OCI-LY3 (cell line): ENCODE data around the gene GPBP1.

ENCODE experiments used
- H2AFZ ChIP-seq: fragments of 200-600, 300-600 bp; shearing (Covaris generic); 2 replicates; pipeline ENCODE4 v1.6.0; 2014; ENCODE audit warnings: antibody characterized with exemption, low read depth, low read length
- H3K27ac ChIP-seq: fragments of 200-600, 300-600 bp; sonication (generic); 2 replicates; pipeline ENCODE4 v1.5.1; 2014; ENCODE audit warnings: mild to moderate bottlenecking, low read length, moderate library complexity, mixed read lengths
- H3K27me3 ChIP-seq: fragments of 200-600, 300-600 bp; sonication (generic); 2 replicates; pipeline ENCODE4 v1.6.1; 2014; ENCODE audit warnings: low read depth, low read length, mixed read lengths
- H3K36me3 ChIP-seq: fragments of 200-600, 300-600 bp; sonication (generic); replicated peaks from 2 replicates; pipeline ENCODE3; 2014; ENCODE audit warnings: low read depth, low read length, mixed read lengths
- H3K4me1 ChIP-seq: fragments of 300-600, 200-600 bp; sonication (generic); 2 replicates; pipeline ENCODE4 v1.6.1; 2014; ENCODE audit warnings: low read length, mixed read lengths
- H3K4me2 ChIP-seq: fragments of 200-600, 300-600 bp; sonication (generic); 2 replicates; pipeline ENCODE4 v1.6.1; 2014; ENCODE audit warnings: low read length, mixed read lengths
- H3K4me3 ChIP-seq: fragments of 300-600, 200-600 bp; sonication (generic); 2 replicates; pipeline ENCODE4 v1.5.1; 2014; ENCODE audit warnings: antibody characterized with exemption, mild to moderate bottlenecking, low read length, moderate library complexity
- H3K79me2 ChIP-seq: fragments of 300-600, 200-600 bp; shearing (Covaris generic); 2 replicates; pipeline ENCODE4 v1.6.1; 2014; ENCODE audit warnings: mild to moderate bottlenecking, low read length, mixed read lengths
- H3K9ac ChIP-seq: fragments of 300-600, 200-600 bp; shearing (Covaris generic); 2 replicates; pipeline ENCODE4 v1.6.0; 2014; ENCODE audit warnings: mild to moderate bottlenecking, low read length, moderate library complexity
- H3K9me3 ChIP-seq: fragments of 200-600, 300-600 bp; shearing (Covaris generic); 2 replicates; pipeline ENCODE4 v1.6.1; 2014; ENCODE audit warnings: low read length, mixed read lengths; ENCODE audit not compliant: insufficient read depth
- H4K20me1 ChIP-seq: fragments of 200-600, 300-600 bp; sonication (generic); 2 replicates; pipeline ENCODE4 v1.6.1; 2016; ENCODE audit warnings: low read length, mixed read lengths; ENCODE audit not compliant: insufficient read depth
- CTCF ChIP-seq: fragments of 200-600, 300-600 bp; sonication (generic); IDR thresholded peaks from 2 replicates; pipeline ENCODE4 v1.5.1; 2014; ENCODE audit warnings: antibody characterized with exemption, low read length, low read depth
- EZH2phosphoT487 ChIP-seq: fragments of 200-600 bp; shearing (Covaris generic); IDR thresholded peaks from 2 replicates; pipeline ENCODE4 v1.6.1; 2018; ENCODE audit warnings: antibody characterized with exemption, mixed run types, low read depth

The GPBP1 gene

GRCh38 chr5:57225553-57225952, 51.7 kb downstream of the GPBP1 start:
- no peaks in the 10 kb centered on the region for H3K27me3 ChIP-seq
- TF ChIP-seq EZH2phosphoT487 (no peak), CTCF (no peak)
- H4K20me1 ChIP-seq, result peaks cover 59% of the 10 kb centered on the region
- no peak overlapping the region for H2AFZ ChIP-seq
- H3K27ac ChIP-seq, result no peak overlapping the region
- no peak overlapping the region for H3K4me3 ChIP-seq
- peaks cover 15% of the 10 kb centered on the region for H3K36me3 ChIP-seq
- H3K9me3 ChIP-seq, result no peaks in the 10 kb centered on the region
- peaks cover 95% of the 10 kb centered on the region for H3K79me2 ChIP-seq
- H3K4me1 ChIP-seq, result 0 out of 2 replicates have a peak, but pooled peaks cover 3% of the 10 kb centered on the region
- no peak overlapping the region for H3K9ac ChIP-seq
- no peak overlapping the region for H3K4me2 ChIP-seq

GRCh38 chr5:57229313-57229712, 55.5 kb downstream of the GPBP1 start:
- Histone ChIP-seq H3K36me3 (peaks cover 41% of the 10 kb centered on the region), H3K9ac (no peak overlapping the region), H3K27ac (no peak overlapping the region), H3K27me3 (no peaks in the 10 kb centered on the region), H3K79me2 (peaks cover 90% of the 10 kb centered on the region), H3K9me3 (no peaks in the 10 kb centered on the region), H3K4me3 (no peak overlapping the region), H4K20me1 (peaks cover 36% of the 10 kb centered on the region), H3K4me1 (no peaks in the 10 kb centered on the region), H3K4me2 (no peak overlapping the region), H2AFZ (no peak overlapping the region)
- TF ChIP-seq EZH2phosphoT487, result no peak
- TF ChIP-seq CTCF, result no peak

GRCh38 chr5:57231607-57232006, 57.7 kb downstream of the GPBP1 start:
- H3K79me2 ChIP-seq, result peaks cover 80% of the 10 kb centered on the region
- H3K27me3 ChIP-seq, result no peaks in the 10 kb centered on the region
- peaks cover 43% of the 10 kb centered on the region for H3K36me3 ChIP-seq
- H3K4me3 ChIP-seq, result no peak overlapping the region
- no peak overlapping the region for H3K27ac ChIP-seq
- H3K9me3 ChIP-seq, result no peaks in the 10 kb centered on the region
- H3K4me2 ChIP-seq, result no peak overlapping the region
- H4K20me1 ChIP-seq, result peaks cover 20% of the 10 kb centered on the region
- H3K9ac ChIP-seq, result no peak overlapping the region
- H3K4me1 ChIP-seq, result no peaks in the 10 kb centered on the region
- TF ChIP-seq CTCF (no peak), EZH2phosphoT487 (no peak)
- H2AFZ ChIP-seq, result no peak overlapping the region

- no peak overlapping the region for H3K27ac ChIP-seq
- no peak overlapping the region for H3K9ac ChIP-seq
- no peak overlapping the region for H3K4me2 ChIP-seq
- TF ChIP-seq EZH2phosphoT487, result no peak
- TF ChIP-seq CTCF, result no peak
- no peak overlapping the region for H2AFZ ChIP-seq
- H3K36me3 ChIP-seq, result peaks cover 42% of the 10 kb centered on the region
- H3K9me3 ChIP-seq, result no peaks in the 10 kb centered on the region
- H3K27me3 ChIP-seq, result no peaks in the 10 kb centered on the region
- peaks cover 14% of the 10 kb centered on the region for H4K20me1 ChIP-seq
- no peak overlapping the region for H3K4me3 ChIP-seq
- no peaks in the 10 kb centered on the region for H3K4me1 ChIP-seq
- H3K79me2 ChIP-seq, result peaks cover 74% of the 10 kb centered on the region
These were observed 58.6 kb downstream of the GPBP1 start for GRCh38 chr5:57232293-57233033.
